H54 (cell line): ENCODE measurements around the gene CPSF7.

ENCODE experiments used
- DNase-seq: peaks from one replicate; pipeline ENCODE4 v3.0.0; 2011; ENCODE audit warnings: low spot score, mixed read lengths; ENCODE audit not compliant: insufficient read length
- FAIRE-seq: peaks from 3 replicates; lab custom pipeline; 2011; peaks lifted over from hg19 to GRCh38; lab: Jason Lieb, UNC
- POLR2A ChIP-seq: IDR thresholded peaks from 2 replicates; pipeline ENCODE4 v1.6.1; 2011; ENCODE audit warnings: low read depth, mild to moderate bottlenecking, low read length

CPSF7 gene

DNA sequence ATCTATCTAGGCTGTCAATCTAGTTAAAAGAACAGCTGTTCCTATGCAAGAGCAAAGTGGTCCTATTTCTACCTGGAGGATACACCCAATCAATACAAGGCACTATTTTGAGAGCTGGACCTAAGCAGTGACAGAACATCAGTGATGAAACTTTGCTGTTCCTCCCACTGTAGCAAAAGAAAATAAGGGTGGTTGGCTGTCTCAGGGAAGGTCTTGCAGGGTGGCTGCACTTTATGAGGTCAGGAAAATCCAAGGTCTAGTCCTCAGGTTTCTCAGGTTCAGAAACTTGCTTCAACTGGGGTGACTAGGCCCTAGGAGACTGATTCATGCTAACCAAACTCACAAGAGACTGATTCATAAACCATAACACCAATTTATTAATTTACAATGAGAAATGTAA is 11.6 kb downstream of the CPSF7 start:
- no peak for FAIRE-seq
- no peak for TF ChIP-seq POLR2A
- DNase-seq: no peak

- no peak for DNase-seq
- no peak for TF ChIP-seq POLR2A
- FAIRE-seq: no peak
Measured at GRCh38 chr11:61417670-61418069, 12.1 kb downstream of the CPSF7 start.

DNA sequence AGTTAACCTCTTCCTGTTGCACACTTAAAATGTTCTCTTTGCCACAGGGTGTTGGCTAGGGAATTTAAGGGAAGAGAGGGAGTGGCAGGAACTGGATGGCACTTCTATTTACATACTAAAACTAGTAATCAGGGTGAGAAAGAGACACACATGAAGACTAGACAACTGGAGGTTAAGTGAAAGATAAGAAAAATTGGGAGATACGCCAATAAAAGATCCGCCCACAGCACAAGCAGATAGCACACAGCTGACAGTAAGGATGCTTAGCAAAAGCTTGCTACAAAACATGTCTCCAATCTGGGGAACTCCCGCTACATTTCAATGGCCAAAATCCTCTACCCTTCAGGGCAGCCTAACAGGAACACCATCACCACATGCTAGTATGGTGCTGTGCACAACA is 12.8 kb downstream of the CPSF7 start:
- DNase-seq: no peak
- TF ChIP-seq POLR2A: no peak
- no peak for FAIRE-seq

- no peak for DNase-seq
- FAIRE-seq: no peak
- no peak for TF ChIP-seq POLR2A
Measured at GRCh38 chr11:61415381-61415780, 14.4 kb downstream of the CPSF7 start.

DNA sequence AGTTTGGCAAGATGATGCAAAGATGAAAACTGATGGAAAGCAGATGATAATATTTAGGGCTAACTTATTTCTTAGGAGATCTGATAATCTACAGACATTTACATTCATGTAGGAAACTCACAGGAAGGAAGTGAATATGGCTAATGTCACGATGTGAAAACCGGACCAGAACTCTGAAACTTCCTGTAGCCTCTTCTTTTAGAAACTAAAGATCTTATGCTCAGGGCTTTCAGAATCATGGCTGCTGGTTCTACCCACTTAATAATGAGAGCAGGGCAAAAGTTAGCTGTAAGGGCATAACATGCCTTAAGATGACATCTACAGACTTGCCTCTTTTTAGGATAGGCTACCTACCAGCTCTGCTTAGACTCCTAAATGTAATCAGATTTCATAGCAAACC is 15.2 kb downstream of the CPSF7 start:
- no peak for TF ChIP-seq POLR2A
- no peak for DNase-seq
- FAIRE-seq: no peak

GRCh38 chr11:61413496-61413895 is 16.3 kb downstream of the CPSF7 start:
- FAIRE-seq (no peak), DNase-seq (no peak)
- no peak for TF ChIP-seq POLR2A

GRCh38 chr11:61411589-61411988 is 18.2 kb downstream of the CPSF7 start:
- DNase-seq (no peak), FAIRE-seq (no peak)
- TF ChIP-seq POLR2A: no peak

GRCh38 chr11:61406991-61407728 is 22.6 kb downstream of the CPSF7 start:
- DNase-seq: no peak
- no peak for TF ChIP-seq POLR2A
- no peak for FAIRE-seq

DNA sequence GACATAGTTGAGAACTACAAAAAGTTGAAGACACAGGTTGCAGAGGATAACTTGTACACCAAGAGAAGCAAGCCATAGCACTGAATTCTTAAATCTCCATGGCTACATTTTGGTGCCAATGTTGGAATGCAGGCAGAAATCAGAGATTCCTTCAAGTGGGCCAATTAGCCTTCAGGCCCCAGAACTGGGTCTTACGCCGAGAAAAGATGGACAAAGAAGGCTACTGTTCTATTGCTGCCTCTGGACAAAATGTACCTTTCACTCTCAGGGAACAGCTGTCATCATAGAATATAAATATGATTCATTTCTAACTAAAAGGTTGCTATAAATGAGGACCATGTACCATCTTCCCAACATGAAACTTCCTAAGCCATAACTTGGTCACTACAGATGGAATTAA is 23.7 kb downstream of the CPSF7 start:
- no peak for TF ChIP-seq POLR2A
- FAIRE-seq (no peak), DNase-seq (no peak)

DNA sequence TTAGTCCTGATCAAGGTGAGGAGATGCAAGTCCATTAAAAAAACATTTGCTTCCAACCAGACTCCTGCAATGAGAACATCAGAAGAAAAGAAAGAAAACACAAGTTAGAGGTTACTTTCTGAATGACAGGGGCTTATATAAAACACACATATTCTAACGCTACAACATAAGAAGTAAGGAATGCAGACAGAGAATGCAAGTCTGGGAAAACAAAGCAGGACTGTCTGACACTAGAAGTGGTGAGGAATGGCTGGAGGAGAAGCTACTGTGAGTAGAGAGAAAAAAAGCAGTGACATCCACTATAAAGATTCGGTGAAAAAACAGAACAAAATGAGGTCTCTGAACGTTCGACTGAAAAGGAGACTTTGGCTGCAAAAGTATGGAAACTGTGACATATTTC is 25.1 kb downstream of the CPSF7 start:
- no peak for TF ChIP-seq POLR2A
- DNase-seq (no peak), FAIRE-seq (no peak)

GRCh38 chr11:61404103-61404502 is 25.7 kb downstream of the CPSF7 start:
- DNase-seq: no peak
- no peak for FAIRE-seq
- TF ChIP-seq POLR2A: no peak

GRCh38 chr11:61403658-61404057 is 26.1 kb downstream of the CPSF7 start:
- TF ChIP-seq POLR2A: no peak
- no peak for DNase-seq
- no peak for FAIRE-seq

- FAIRE-seq: no peak
- no peak for TF ChIP-seq POLR2A
- no peak for DNase-seq
Measured at GRCh38 chr11:61401573-61401972, 28.2 kb downstream of the CPSF7 start.

GRCh38 chr11:61401173-61401572 is 28.6 kb downstream of the CPSF7 start:
- TF ChIP-seq POLR2A: no peak
- DNase-seq (no peak), FAIRE-seq (no peak)

- FAIRE-seq: no peak
- DNase-seq: no peak
- TF ChIP-seq POLR2A: no peak
Measured at GRCh38 chr11:61392981-61393595, 36.7 kb downstream of the CPSF7 start.

DNA sequence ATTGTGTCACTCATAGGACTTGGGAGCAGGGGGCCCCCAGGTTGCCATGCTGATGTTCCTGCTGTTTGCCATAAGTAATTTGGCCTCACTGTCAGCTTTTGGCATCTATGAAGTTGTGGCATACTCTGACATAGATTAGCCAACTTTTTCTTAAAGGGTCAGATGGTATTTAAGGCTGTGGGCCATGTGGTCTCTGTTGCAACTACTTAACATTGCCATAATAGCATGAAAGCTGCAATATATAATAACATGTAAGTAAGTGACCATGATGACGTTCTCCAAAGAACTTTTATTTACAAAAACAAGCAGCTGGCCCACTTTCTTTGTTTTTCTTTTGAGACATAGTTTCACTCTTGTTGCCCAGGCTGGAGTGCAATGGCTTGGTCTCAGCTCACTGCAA is 39.6 kb downstream of the CPSF7 start:
- DNase-seq: no peak
- no peak for FAIRE-seq
- no peak for TF ChIP-seq POLR2A
